ENCODE results near the gene GRIN2B. TPM values are rescaled to one million over a fixed set of nuclear protein-coding genes. Genes with fewer than 3 reads are reported as not detected.

The GRIN2B gene
- total RNA-seq, 2 experiments from 2014 or later: 0.03 TPM; not detected in 1

DNA sequence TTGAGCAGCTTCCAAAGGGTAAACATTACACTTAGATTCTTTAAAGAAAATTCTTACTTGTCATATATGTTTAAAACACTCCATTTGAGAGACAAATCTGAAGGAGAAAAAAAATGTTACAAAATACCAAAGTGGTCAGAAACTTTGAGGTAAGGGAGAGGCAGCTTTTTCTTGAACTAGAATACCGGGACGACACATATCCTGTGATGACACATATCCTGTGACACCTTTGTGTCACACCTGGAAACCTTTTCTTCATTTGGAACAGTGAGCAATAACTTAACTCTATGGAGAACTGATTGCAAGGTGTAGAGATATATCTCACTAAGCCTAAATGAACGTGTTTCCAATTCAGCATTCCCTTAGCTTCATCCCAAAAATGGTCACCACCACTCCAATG is 4.6 kb upstream of the GRIN2B start:
- Histone ChIP-seq H3K36me3 (ENCODE audit: insufficient read depth, low read length) (no peaks in the 10 kb centered on the region), H4K20me1 (ENCODE audit: insufficient read depth, low read length) (no peaks in the 10 kb centered on the region), H3K9me2 (ENCODE audit: insufficient read depth, low read length) (no peaks in the 10 kb centered on the region), H3K79me2 (ENCODE audit: insufficient read depth, low read depth, low read length) (no peaks in the 10 kb centered on the region), H3K27ac (ENCODE audit: low read depth, low read length, poor library complexity, severe bottlenecking) (no peak overlapping the region), H2AFZ (ENCODE audit: low read length) (no peak overlapping the region), H3K4me3 (ENCODE audit: low read depth, low read length, poor library complexity, severe bottlenecking) (no peak overlapping the region), H3K9me3 (ENCODE audit: low read length) (no peaks in the 10 kb centered on the region), H3K4me1 (ENCODE audit: insufficient read depth, low read length, poor library complexity, severe bottlenecking) (no peaks in the 10 kb centered on the region), H3K4me2 (ENCODE audit: low read length) (no peak overlapping the region)
- POLR2A ChIA-PET: interaction anchor here (0.6 kb wide), 1 partner anchor 106 kb away, joined by 5 read pairs; no protein-coding TSS in a partner anchor
- BruUV-seq (replicated peaks): no TSS peak
- CTCF ChIA-PET (ENCODE audit: unreplicated experiment): no interaction called here
- DNase-seq (ENCODE audit: low spot score): no peak
- intact Hi-C loops (cut with micrococcal nuclease; ENCODE audit: unreplicated experiment): no loop called here
- TF ChIP-seq, protein P1, sequence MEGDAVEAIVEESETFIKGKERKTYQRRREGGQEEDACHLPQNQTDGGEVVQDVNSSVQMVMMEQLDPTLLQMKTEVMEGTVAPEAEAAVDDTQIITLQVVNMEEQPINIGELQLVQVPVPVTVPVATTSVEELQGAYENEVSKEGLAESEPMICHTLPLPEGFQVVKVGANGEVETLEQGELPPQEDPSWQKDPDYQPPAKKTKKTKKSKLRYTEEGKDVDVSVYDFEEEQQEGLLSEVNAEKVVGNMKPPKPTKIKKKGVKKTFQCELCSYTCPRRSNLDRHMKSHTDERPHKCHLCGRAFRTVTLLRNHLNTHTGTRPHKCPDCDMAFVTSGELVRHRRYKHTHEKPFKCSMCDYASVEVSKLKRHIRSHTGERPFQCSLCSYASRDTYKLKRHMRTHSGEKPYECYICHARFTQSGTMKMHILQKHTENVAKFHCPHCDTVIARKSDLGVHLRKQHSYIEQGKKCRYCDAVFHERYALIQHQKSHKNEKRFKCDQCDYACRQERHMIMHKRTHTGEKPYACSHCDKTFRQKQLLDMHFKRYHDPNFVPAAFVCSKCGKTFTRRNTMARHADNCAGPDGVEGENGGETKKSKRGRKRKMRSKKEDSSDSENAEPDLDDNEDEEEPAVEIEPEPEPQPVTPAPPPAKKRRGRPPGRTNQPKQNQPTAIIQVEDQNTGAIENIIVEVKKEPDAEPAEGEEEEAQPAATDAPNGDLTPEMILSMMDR (conservative IDR thresholded peaks at IDR 0.05; ENCODE audit: low read length): no peak
- TF ChIP-seq EZH2phosphoT487 (IDR thresholded peaks at IDR 0.05; ENCODE audit: borderline replicate concordance, low read depth, low read length): no peak

DNA sequence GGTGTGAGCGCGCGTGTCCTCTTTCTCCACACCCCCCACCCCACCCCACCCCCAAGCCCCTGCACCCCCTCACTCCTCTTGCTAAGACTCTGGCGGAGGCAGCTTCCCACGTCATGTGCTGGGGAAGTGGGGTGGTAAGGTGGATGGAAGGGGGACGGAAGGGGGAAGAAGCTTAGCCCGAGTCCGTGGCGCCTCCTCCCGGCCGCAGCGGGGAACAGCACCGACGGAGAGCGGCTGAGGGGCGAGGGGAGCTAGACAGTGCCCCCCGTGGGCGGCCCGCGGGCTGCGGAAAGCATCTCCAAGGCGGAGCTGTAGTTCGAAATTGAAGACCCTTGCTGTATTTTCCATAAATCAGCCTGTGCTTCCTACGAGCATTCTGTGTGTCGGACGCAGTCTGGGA is 588 bp upstream of the GRIN2B start:
- CTCF ChIA-PET (ENCODE audit: unreplicated experiment): no interaction called here
- no TSS peak for BruUV-seq (replicated peaks)
- TF ChIP-seq EZH2phosphoT487 (IDR thresholded peaks at IDR 0.05; ENCODE audit: borderline replicate concordance, low read depth, low read length): no peak
- TF ChIP-seq, protein P1 (conservative IDR thresholded peaks at IDR 0.05; ENCODE audit: low read length): 0 out of 2 replicates have a peak, but pooled peaks have one; percentile 24
- POLR2A ChIA-PET: no interaction called here
- no peak overlapping the region for H3K4me3 ChIP-seq (ENCODE audit: low read depth, low read length, poor library complexity, severe bottlenecking)
- H3K36me3 ChIP-seq (ENCODE audit: insufficient read depth, low read length): no peaks in the 10 kb centered on the region
- no peaks in the 10 kb centered on the region for H3K9me3 ChIP-seq (ENCODE audit: low read length)
- H3K27ac ChIP-seq (ENCODE audit: low read depth, low read length, poor library complexity, severe bottlenecking): no peak overlapping the region
- no peak for DNase-seq (ENCODE audit: low spot score)
- no peaks in the 10 kb centered on the region for H4K20me1 ChIP-seq (ENCODE audit: insufficient read depth, low read length)
- H3K4me2 ChIP-seq (ENCODE audit: low read length): no peak overlapping the region
- H3K9me2 ChIP-seq (ENCODE audit: insufficient read depth, low read length): no peaks in the 10 kb centered on the region
- no peaks in the 10 kb centered on the region for H3K4me1 ChIP-seq (ENCODE audit: insufficient read depth, low read length, poor library complexity, severe bottlenecking)
- H3K79me2 ChIP-seq (ENCODE audit: insufficient read depth, low read depth, low read length): no peaks in the 10 kb centered on the region
- intact Hi-C loops (cut with micrococcal nuclease; ENCODE audit: unreplicated experiment): no loop called here
- H2AFZ ChIP-seq (ENCODE audit: low read length): no peak overlapping the region

DNA sequence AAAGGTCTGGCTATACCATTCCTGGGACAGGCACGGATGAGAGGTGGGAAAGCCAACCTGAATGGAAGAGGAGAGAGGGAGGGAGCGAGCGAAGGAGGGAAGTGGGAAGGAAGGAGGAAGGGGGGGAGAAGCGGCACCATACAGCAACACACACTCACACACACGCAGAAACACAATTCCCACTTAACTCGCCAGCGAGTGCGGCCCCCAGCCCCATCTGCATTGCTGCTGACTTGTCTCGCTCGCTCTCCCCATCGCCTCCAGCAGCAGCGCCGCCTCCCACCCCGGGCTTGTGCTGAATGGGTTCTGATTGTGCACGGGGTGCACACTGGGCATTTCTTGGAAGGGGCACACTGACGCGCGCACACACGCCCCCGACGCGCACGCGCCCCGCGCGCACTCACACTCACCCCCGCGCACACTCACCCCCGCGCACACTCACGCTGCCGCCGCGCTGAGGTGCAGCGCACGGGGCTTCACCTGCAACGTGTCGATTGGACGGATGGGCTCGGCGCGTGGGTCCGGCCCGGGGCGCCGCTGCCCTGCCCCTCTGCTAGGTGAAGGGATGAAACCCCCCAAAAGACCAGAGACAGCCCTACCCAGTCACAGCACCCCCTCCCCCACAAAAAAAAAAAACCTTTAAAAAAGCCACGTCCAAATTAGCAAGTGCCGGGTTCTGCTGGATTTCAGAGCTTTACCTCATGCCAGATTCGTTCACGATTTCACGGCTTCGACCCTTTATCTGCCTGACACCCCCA is 685 bp downstream of the GRIN2B start:
- Histone ChIP-seq H3K4me1 (ENCODE audit: insufficient read depth, low read length, poor library complexity, severe bottlenecking) (no peaks in the 10 kb centered on the region), H3K9me2 (ENCODE audit: insufficient read depth, low read length) (no peaks in the 10 kb centered on the region), H3K4me2 (ENCODE audit: low read length) (no peak overlapping the region), H4K20me1 (ENCODE audit: insufficient read depth, low read length) (no peaks in the 10 kb centered on the region), H2AFZ (ENCODE audit: low read length) (no peak overlapping the region), H3K27ac (ENCODE audit: low read depth, low read length, poor library complexity, severe bottlenecking) (no peak overlapping the region), H3K36me3 (ENCODE audit: insufficient read depth, low read length) (no peaks in the 10 kb centered on the region), H3K4me3 (ENCODE audit: low read depth, low read length, poor library complexity, severe bottlenecking) (no peak overlapping the region), H3K79me2 (ENCODE audit: insufficient read depth, low read depth, low read length) (no peaks in the 10 kb centered on the region), H3K9me3 (ENCODE audit: low read length) (no peaks in the 10 kb centered on the region)
- intact Hi-C loops (cut with micrococcal nuclease; ENCODE audit: unreplicated experiment): no loop called here
- DNase-seq (ENCODE audit: low spot score): no peak
- no TSS peak for BruUV-seq (replicated peaks)
- ChIA-PET POLR2A (no interaction called here), CTCF (ENCODE audit: unreplicated experiment) (no interaction called here)
- TF ChIP-seq EZH2phosphoT487 (IDR thresholded peaks at IDR 0.05; ENCODE audit: borderline replicate concordance, low read depth, low read length): no peak
- TF ChIP-seq, protein P1 (conservative IDR thresholded peaks at IDR 0.05; ENCODE audit: low read length): no peak

Measured in OCI-LY7 (cell line).